Neural progenitor cell (in vitro differentiated cells): ENCODE results near the gene HAL.

ENCODE experiments used
- CTCF ChIP-seq: fragments of 200-600 bp; sonication (generic); IDR thresholded peaks from 2 replicates; pipeline ENCODE4 v1.5.1; 2017; ENCODE audit warnings: antibody characterized with exemption, mild to moderate bottlenecking
- EZH2phosphoT487 ChIP-seq: fragments of 200-600 bp; sonication (generic); IDR thresholded peaks from 2 replicates; pipeline ENCODE4 v1.6.1; 2017; ENCODE audit warnings: antibody characterized with exemption

GRCh38 chr12:95942101-95942523, 54.0 kb downstream of the HAL start:
- TF ChIP-seq EZH2phosphoT487 (no peak), CTCF (no peak)
